Measurements from ENCODE around the gene TSPAN12. TPM values are rescaled to one million over a fixed set of nuclear protein-coding genes. Genes with fewer than 3 reads are reported as not detected.

Gene TSPAN12
- total and polyA plus RNA-seq, 2 of the 4 experiments (the other 2 are of a cell fraction) = 0.36 to 0.72 TPM

GRCh38 chr7:120809260-120809659 lies 48.7 kb downstream of the TSPAN12 start:
- H2AK9ac ChIP-seq (replicated peaks; ENCODE audit: low read depth, low read length, poor library complexity) = no peak overlapping the region
- no CpG with 5 or more reads among the region's 3 CpGs for WGBS, 2 experiments (ENCODE audit: extremely low coverage in 2 of 2, insufficient read length in 1 of 2)
- H3K27ac ChIP-seq (ENCODE audit: insufficient read depth, low read length) = no peak overlapping the region
- no peak for ATAC-seq (ENCODE audit: low read depth)
- in situ Hi-C loops (cut with MboI; ENCODE audit: low sequenced_read_pairs) = loop anchor here (5.0 to 10.0 kb wide), 2 partner anchors 116 to 293 kb away; no protein-coding TSS in a partner anchor
- H3K4me1 ChIP-seq (ENCODE audit: control insufficient read depth, insufficient read depth, low read length) = 0 out of 2 replicates have a peak, but pooled peaks cover 2% of the 10 kb centered on the region
- H3K56ac ChIP-seq (ENCODE audit: extremely low read depth, insufficient read depth, low read length) = no peak overlapping the region
- H3K9me1 ChIP-seq (ENCODE audit: insufficient read depth, low read length) = no peaks in the 10 kb centered on the region
- no peak overlapping the region for H4K5ac ChIP-seq (ENCODE audit: low read depth, low read length)
- no peak overlapping the region for H3K9ac ChIP-seq (ENCODE audit: low read depth, low read length)
- H3K79me1 ChIP-seq (ENCODE audit: low read depth in 1 of 2, low read length in 2 of 2) = no peaks in the 10 kb centered on the region
- DNase-seq = no peak
- H3K36me3 ChIP-seq (ENCODE audit: control insufficient read depth, insufficient read depth, low read length) = peaks cover 5% of the 10 kb centered on the region; the same call in 1 of the 2 replicates
- H2AK5ac ChIP-seq (ENCODE audit: low read depth, low read length) = no peak overlapping the region
- no peak overlapping the region for H3K4me3 ChIP-seq (ENCODE audit: insufficient read depth, low read depth, low read length)
- H4K20me1 ChIP-seq (ENCODE audit: insufficient read depth, low read length) = no peaks in the 10 kb centered on the region
- no peak overlapping the region for H3K14ac ChIP-seq (replicated peaks; ENCODE audit: low read depth, low read length)
- CTCF ChIA-PET = interaction anchor here (1.0 kb wide), 2 partner anchors 12 to 17 kb away, joined by 3 read pairs; no protein-coding TSS in a partner anchor
- H2BK20ac ChIP-seq (ENCODE audit: low read depth, low read length) = no peak overlapping the region
- H3K23ac ChIP-seq (ENCODE audit: low read depth, low read length) = no peak overlapping the region
- H2BK120ac ChIP-seq (ENCODE audit: low read depth, low read length) = no peak overlapping the region
- dilution Hi-C loops (cut with HindIII; ENCODE audit: low sequenced_read_pairs, unreplicated experiment) = no loop called here
- POLR2A ChIA-PET (ENCODE audit: unreplicated experiment) = interaction anchor here (0.5 kb wide), 1 partner anchor 179 kb away, joined by 3 read pairs; the partner anchor contains the start of gene CPED1
- TF ChIP-seq CHD1 (IDR thresholded peaks at IDR 0.05; ENCODE audit: low read depth, low read length) (no peak), MAFK (IDR thresholded peaks at IDR 0.05; ENCODE audit: low read depth, low read length) (no peak), RCOR1 (IDR thresholded peaks at IDR 0.05; ENCODE audit: insufficient replicate concordance, low read length) (no peak), POLR2A (IDR thresholded peaks at IDR 0.05; ENCODE audit: low read depth, low read length) (no peak), ELK1 (IDR thresholded peaks at IDR 0.05; ENCODE audit: borderline replicate concordance, low read depth, low read length) (no peak), RFX5 (IDR thresholded peaks at IDR 0.05; ENCODE audit: low read depth, low read length) (no peak), MAZ (IDR thresholded peaks at IDR 0.05; ENCODE audit: borderline replicate concordance, low read depth, low read length) (no peak), MXI1 (IDR thresholded peaks at IDR 0.05; ENCODE audit: borderline replicate concordance, low read depth, low read length) (no peak), BHLHE40 (IDR thresholded peaks at IDR 0.05; ENCODE audit: low read depth, low read length) (no peak), CEBPB (IDR thresholded peaks at IDR 0.05; ENCODE audit: low read depth, low read length) (no peak), SMC3 (IDR thresholded peaks at IDR 0.05; ENCODE audit: low read depth, low read length) (no peak), CTCF (conservative IDR thresholded peaks at IDR 0.05; ENCODE audit: low read depth, low read length) (no peak), FOS (IDR thresholded peaks at IDR 0.05; ENCODE audit: low read depth, low read length) (no peak), NFE2L2 (IDR thresholded peaks at IDR 0.05; ENCODE audit: low read depth, low read length) (no peak), USF2 (IDR thresholded peaks at IDR 0.05; ENCODE audit: low read depth, low read length) (no peak), RAD21 (IDR thresholded peaks at IDR 0.05; ENCODE audit: low read length) (no peak)
- BruUV-seq (replicated peaks) = no TSS peak
- intact Hi-C loops (cut with micrococcal nuclease) = loop anchor here (10.0 kb wide), 1 partner anchor 526 kb away; no protein-coding TSS in a partner anchor
- no peak overlapping the region for H2BK15ac ChIP-seq (ENCODE audit: low read depth, low read length)
- H2BK5ac ChIP-seq (ENCODE audit: low read depth, low read length, poor library complexity, severe bottlenecking) = no peak overlapping the region
- H3K4ac ChIP-seq (ENCODE audit: low read depth, low read length) = no peak overlapping the region
- H4K91ac ChIP-seq (ENCODE audit: insufficient read depth, low read depth, low read length) = no peak overlapping the region
- H3K4me2 ChIP-seq (ENCODE audit: low read depth, low read length) = no peak overlapping the region
- no peak overlapping the region for H4K8ac ChIP-seq (ENCODE audit: low read depth in 2 of 2, low read length in 2 of 2)
- H3K27me3 ChIP-seq (ENCODE audit: control insufficient read depth, insufficient read depth, low read length) = no peaks in the 10 kb centered on the region
- H3K18ac ChIP-seq (ENCODE audit: low read depth, low read length) = no peak overlapping the region
- no peaks in the 10 kb centered on the region for H3K9me3 ChIP-seq (ENCODE audit: control insufficient read depth, insufficient read depth, low read length)
- no peak overlapping the region for H2AFZ ChIP-seq (replicated peaks; ENCODE audit: low read length, poor library complexity)
